Measurements from ENCODE around the gene KCNIP1. TPM values are rescaled to one million over a fixed set of nuclear protein-coding genes. Genes with fewer than 3 reads are reported as not detected.

Gene KCNIP1
- polyA plus RNA-seq, 1 donor, result 2.8 TPM

DNA sequence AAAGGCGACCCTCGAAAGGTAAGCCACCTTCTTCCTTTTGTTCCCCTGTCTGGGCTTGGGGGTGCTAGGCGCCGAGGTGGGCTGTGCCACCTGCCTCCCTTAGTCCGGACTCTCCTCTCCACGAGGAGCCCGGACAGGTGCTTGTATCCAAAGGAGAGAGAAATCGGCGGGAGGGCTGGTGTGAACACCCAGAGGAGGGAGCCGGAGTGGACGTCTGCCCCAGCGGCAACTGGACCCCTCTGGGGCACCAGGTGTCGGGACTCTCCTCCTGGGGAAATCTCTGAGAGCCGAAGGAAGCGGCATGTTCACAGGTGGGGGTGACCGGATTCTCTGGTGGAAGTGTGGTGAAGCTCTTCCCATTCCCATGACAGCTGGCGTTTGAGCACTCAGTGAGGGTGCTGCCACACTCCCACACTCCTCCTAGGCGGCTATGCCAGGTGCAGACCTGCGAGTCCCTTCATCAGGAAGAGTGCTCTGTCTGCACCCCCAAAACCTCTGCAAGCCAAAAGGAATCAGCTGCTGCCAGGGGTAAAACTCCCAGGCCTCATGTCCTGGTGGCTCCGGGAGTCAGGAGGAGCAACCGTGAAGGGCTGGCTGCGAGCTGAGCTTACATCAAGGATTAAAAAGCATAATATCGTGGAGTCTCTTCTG, 921 bp downstream of the KCNIP1 start:
- Histone ChIP-seq H3K27me3 (ENCODE audit: control insufficient read depth, insufficient read depth, low read length) (peaks cover 58% of the 10 kb centered on the region), H3K27ac (ENCODE audit: low read length) (no peak overlapping the region), H3K36me3 (ENCODE audit: control insufficient read depth, insufficient read depth, low read length) (no peaks in the 10 kb centered on the region), H3K9me3 (ENCODE audit: control insufficient read depth, low read depth, low read length) (peaks cover 2% of the 10 kb centered on the region), H3K4me3 (ENCODE audit: low read length) (peak overlapping the region; percentile 11), H3K4me1 (ENCODE audit: control insufficient read depth, insufficient read depth, low read length) (no peaks in the 10 kb centered on the region)
- 100% methylated on average over 1 of the region's 23 CpGs for WGBS (ENCODE audit: insufficient coverage, low lambda C conversion rate)
- DNase-seq, result no peak

GRCh38 chr5:170508036-170508435, 4.2 kb downstream of the KCNIP1 start:
- WGBS (ENCODE audit: insufficient coverage, low lambda C conversion rate), result no CpG with 5 or more reads among the region's 5 CpGs
- H3K9me3 ChIP-seq (ENCODE audit: control insufficient read depth, low read depth, low read length), result no peaks in the 10 kb centered on the region
- peaks cover 45% of the 10 kb centered on the region for H3K27me3 ChIP-seq (ENCODE audit: control insufficient read depth, insufficient read depth, low read length)
- no peak overlapping the region for H3K4me3 ChIP-seq (ENCODE audit: low read length)
- no peaks in the 10 kb centered on the region for H3K4me1 ChIP-seq (ENCODE audit: control insufficient read depth, insufficient read depth, low read length)
- H3K27ac ChIP-seq (ENCODE audit: low read length), result no peak overlapping the region
- DNase-seq, result no peak
- no peaks in the 10 kb centered on the region for H3K36me3 ChIP-seq (ENCODE audit: control insufficient read depth, insufficient read depth, low read length)

- 33% methylated on average over 1 of the region's 8 CpGs for WGBS (ENCODE audit: insufficient coverage, low lambda C conversion rate)
- no peaks in the 10 kb centered on the region for H3K9me3 ChIP-seq (ENCODE audit: control insufficient read depth, low read depth, low read length)
- H3K4me3 ChIP-seq (ENCODE audit: low read length), result no peak overlapping the region
- no peak for DNase-seq
- H3K4me1 ChIP-seq (ENCODE audit: control insufficient read depth, insufficient read depth, low read length), result no peaks in the 10 kb centered on the region
- peaks cover 39% of the 10 kb centered on the region for H3K27me3 ChIP-seq (ENCODE audit: control insufficient read depth, insufficient read depth, low read length)
- no peaks in the 10 kb centered on the region for H3K36me3 ChIP-seq (ENCODE audit: control insufficient read depth, insufficient read depth, low read length)
- no peak overlapping the region for H3K27ac ChIP-seq (ENCODE audit: low read length)
Observed at GRCh38 chr5:170508660-170509347, 5.0 kb downstream of the KCNIP1 start.

- no peaks in the 10 kb centered on the region for H3K36me3 ChIP-seq (ENCODE audit: control insufficient read depth, insufficient read depth, low read length)
- WGBS (ENCODE audit: insufficient coverage, low lambda C conversion rate), result no CpG with 5 or more reads among the region's 1 CpG
- no peaks in the 10 kb centered on the region for H3K9me3 ChIP-seq (ENCODE audit: control insufficient read depth, low read depth, low read length)
- no peak for DNase-seq
- no peaks in the 10 kb centered on the region for H3K4me1 ChIP-seq (ENCODE audit: control insufficient read depth, insufficient read depth, low read length)
- H3K4me3 ChIP-seq (ENCODE audit: low read length), result no peak overlapping the region
- peaks cover 37% of the 10 kb centered on the region for H3K27me3 ChIP-seq (ENCODE audit: control insufficient read depth, insufficient read depth, low read length)
- H3K27ac ChIP-seq (ENCODE audit: low read length), result no peak overlapping the region
Observed at GRCh38 chr5:170509348-170509660, 5.5 kb downstream of the KCNIP1 start.

DNA sequence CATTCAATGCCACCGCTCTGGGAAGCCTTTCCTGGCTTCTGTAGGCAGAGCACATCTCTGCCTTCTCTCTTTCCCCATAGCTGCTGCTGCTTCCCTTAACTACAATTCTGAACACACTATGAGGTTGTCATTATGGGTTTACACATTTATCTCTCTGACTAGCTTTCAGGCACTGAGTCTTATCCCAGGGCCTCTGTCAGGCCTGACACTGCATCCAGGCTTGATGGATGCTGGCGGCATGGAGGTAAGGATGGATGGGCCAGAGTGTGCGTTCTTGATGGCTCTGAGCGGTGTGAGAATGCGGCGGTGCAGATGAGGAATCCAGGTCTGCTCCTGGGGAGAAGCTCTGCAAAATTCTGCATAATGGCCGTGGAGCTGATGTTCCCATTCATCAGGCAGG, 6.3 kb downstream of the KCNIP1 start:
- H3K27me3 ChIP-seq (ENCODE audit: control insufficient read depth, insufficient read depth, low read length), result peaks cover 29% of the 10 kb centered on the region
- H3K4me3 ChIP-seq (ENCODE audit: low read length), result no peak overlapping the region
- DNase-seq, result no peak
- H3K27ac ChIP-seq (ENCODE audit: low read length), result no peak overlapping the region
- H3K4me1 ChIP-seq (ENCODE audit: control insufficient read depth, insufficient read depth, low read length), result no peaks in the 10 kb centered on the region
- no peaks in the 10 kb centered on the region for H3K9me3 ChIP-seq (ENCODE audit: control insufficient read depth, low read depth, low read length)
- WGBS (ENCODE audit: insufficient coverage, low lambda C conversion rate), result no CpG with 5 or more reads among the region's 7 CpGs
- no peaks in the 10 kb centered on the region for H3K36me3 ChIP-seq (ENCODE audit: control insufficient read depth, insufficient read depth, low read length)

GRCh38 chr5:170510559-170510958, 6.7 kb downstream of the KCNIP1 start:
- Histone ChIP-seq H3K27me3 (ENCODE audit: control insufficient read depth, insufficient read depth, low read length) (peaks cover 26% of the 10 kb centered on the region), H3K36me3 (ENCODE audit: control insufficient read depth, insufficient read depth, low read length) (no peaks in the 10 kb centered on the region), H3K4me1 (ENCODE audit: control insufficient read depth, insufficient read depth, low read length) (no peaks in the 10 kb centered on the region), H3K4me3 (ENCODE audit: low read length) (no peak overlapping the region), H3K9me3 (ENCODE audit: control insufficient read depth, low read depth, low read length) (no peaks in the 10 kb centered on the region), H3K27ac (ENCODE audit: low read length) (no peak overlapping the region)
- no CpG with 5 or more reads among the region's 5 CpGs for WGBS (ENCODE audit: insufficient coverage, low lambda C conversion rate)
- no peak for DNase-seq

- no CpG with 5 or more reads among the region's 8 CpGs for WGBS (ENCODE audit: insufficient coverage, low lambda C conversion rate)
- H3K27ac ChIP-seq (ENCODE audit: low read length), result no peak overlapping the region
- H3K4me3 ChIP-seq (ENCODE audit: low read length), result no peak overlapping the region
- DNase-seq, result no peak
- no peaks in the 10 kb centered on the region for H3K4me1 ChIP-seq (ENCODE audit: control insufficient read depth, insufficient read depth, low read length)
- peaks cover 16% of the 10 kb centered on the region for H3K27me3 ChIP-seq (ENCODE audit: control insufficient read depth, insufficient read depth, low read length)
- no peaks in the 10 kb centered on the region for H3K9me3 ChIP-seq (ENCODE audit: control insufficient read depth, low read depth, low read length)
- H3K36me3 ChIP-seq (ENCODE audit: control insufficient read depth, insufficient read depth, low read length), result no peaks in the 10 kb centered on the region
Observed at GRCh38 chr5:170511551-170512258, 7.9 kb downstream of the KCNIP1 start.

- Histone ChIP-seq H3K27ac (ENCODE audit: low read length) (no peak overlapping the region), H3K4me1 (ENCODE audit: control insufficient read depth, insufficient read depth, low read length) (no peaks in the 10 kb centered on the region), H3K36me3 (ENCODE audit: control insufficient read depth, insufficient read depth, low read length) (no peaks in the 10 kb centered on the region), H3K27me3 (ENCODE audit: control insufficient read depth, insufficient read depth, low read length) (no peaks in the 10 kb centered on the region), H3K9me3 (ENCODE audit: control insufficient read depth, low read depth, low read length) (no peaks in the 10 kb centered on the region), H3K4me3 (ENCODE audit: low read length) (no peak overlapping the region)
- DNase-seq, result no peak
- no CpG with 5 or more reads among the region's 5 CpGs for WGBS (ENCODE audit: insufficient coverage, low lambda C conversion rate)
Observed at GRCh38 chr5:170513856-170514525, 10.2 kb downstream of the KCNIP1 start.

DNA sequence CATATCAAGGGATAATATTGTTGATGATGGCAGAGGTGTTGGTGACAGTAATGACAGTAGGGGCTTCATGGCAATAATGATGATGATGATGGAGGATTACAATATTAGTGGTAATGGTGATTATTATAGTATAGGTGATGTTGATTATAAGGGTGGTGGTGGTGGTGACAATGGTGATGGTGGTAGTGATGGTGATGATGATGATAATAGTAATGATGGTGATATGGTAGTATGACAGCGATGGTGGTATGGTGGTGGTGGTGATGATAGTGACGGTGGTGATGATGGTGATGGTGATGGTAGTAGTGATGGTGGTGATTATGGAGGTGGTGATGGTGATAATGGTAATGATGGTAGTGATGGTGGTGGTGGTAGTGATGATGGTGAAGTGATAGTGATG, 13.6 kb downstream of the KCNIP1 start:
- no peak overlapping the region for H3K27ac ChIP-seq (ENCODE audit: low read length)
- H3K4me3 ChIP-seq (ENCODE audit: low read length), result no peak overlapping the region
- WGBS (ENCODE audit: insufficient coverage, low lambda C conversion rate), result 92% methylated on average over 2 of the region's 2 CpGs
- no peak for DNase-seq
- no peaks in the 10 kb centered on the region for H3K36me3 ChIP-seq (ENCODE audit: control insufficient read depth, insufficient read depth, low read length)
- peaks cover 2% of the 10 kb centered on the region for H3K4me1 ChIP-seq (ENCODE audit: control insufficient read depth, insufficient read depth, low read length)
- H3K27me3 ChIP-seq (ENCODE audit: control insufficient read depth, insufficient read depth, low read length), result no peaks in the 10 kb centered on the region
- no peaks in the 10 kb centered on the region for H3K9me3 ChIP-seq (ENCODE audit: control insufficient read depth, low read depth, low read length)

- H3K9me3 ChIP-seq (ENCODE audit: control insufficient read depth, low read depth, low read length), result no peaks in the 10 kb centered on the region
- no CpG with 5 or more reads among the region's 5 CpGs for WGBS (ENCODE audit: insufficient coverage, low lambda C conversion rate)
- no peak for DNase-seq
- no peaks in the 10 kb centered on the region for H3K27me3 ChIP-seq (ENCODE audit: control insufficient read depth, insufficient read depth, low read length)
- no peak overlapping the region for H3K4me3 ChIP-seq (ENCODE audit: low read length)
- H3K36me3 ChIP-seq (ENCODE audit: control insufficient read depth, insufficient read depth, low read length), result no peaks in the 10 kb centered on the region
- peaks cover 4% of the 10 kb centered on the region for H3K4me1 ChIP-seq (ENCODE audit: control insufficient read depth, insufficient read depth, low read length)
- no peak overlapping the region for H3K27ac ChIP-seq (ENCODE audit: low read length)
Observed at GRCh38 chr5:170518277-170518676, 14.5 kb downstream of the KCNIP1 start.
